Mesodermal cell (in vitro differentiated cells): ENCODE data around the gene FMN1.
A peak's percentile ranks its signal among the peaks of the same experiment; 100 is the strongest.

Experiments
- H3K27ac ChIP-seq: 2 replicates; pipeline ENCODE4 v1.7.0; 2013; ENCODE audit warnings: mild to moderate bottlenecking, low read depth, low read length, moderate library complexity; ENCODE audit not compliant: severe bottlenecking
- H3K36me3 ChIP-seq: 2 replicates; pipeline ENCODE4 v1.7.1; 2013; ENCODE audit warnings: mild to moderate bottlenecking, low read length, moderate library complexity; ENCODE audit not compliant: control insufficient read depth, insufficient read depth
- H3K4me1 ChIP-seq: one replicate; pipeline ENCODE4 v1.7.1; 2013; ENCODE audit warnings: mild to moderate bottlenecking, low read length; ENCODE audit not compliant: insufficient read depth, control insufficient read depth, poor library complexity, severe bottlenecking
- H3K4me3 ChIP-seq: 2 replicates; pipeline ENCODE4 v1.7.0; 2013; ENCODE audit warnings: low read length, control low read depth, mild to moderate bottlenecking; ENCODE audit not compliant: insufficient read depth, poor library complexity, severe bottlenecking; ENCODE audit errors: extremely low read depth
- H3K9me3 ChIP-seq: 2 replicates; pipeline ENCODE4 v1.7.1; 2013; ENCODE audit warnings: mild to moderate bottlenecking, low read length, moderate library complexity; ENCODE audit not compliant: control insufficient read depth
- WGBS, 2 experiments: methylation state at CpG; one replicate each; pipeline ENCODE4 v1.1.5; 2013; ENCODE audit warnings: missing lambda C conversion rate in 2 of 2; ENCODE audit not compliant: insufficient coverage in 2 of 2; 5-methylcytosine and 5-hydroxymethylcytosine counted together

The FMN1 gene

DNA sequence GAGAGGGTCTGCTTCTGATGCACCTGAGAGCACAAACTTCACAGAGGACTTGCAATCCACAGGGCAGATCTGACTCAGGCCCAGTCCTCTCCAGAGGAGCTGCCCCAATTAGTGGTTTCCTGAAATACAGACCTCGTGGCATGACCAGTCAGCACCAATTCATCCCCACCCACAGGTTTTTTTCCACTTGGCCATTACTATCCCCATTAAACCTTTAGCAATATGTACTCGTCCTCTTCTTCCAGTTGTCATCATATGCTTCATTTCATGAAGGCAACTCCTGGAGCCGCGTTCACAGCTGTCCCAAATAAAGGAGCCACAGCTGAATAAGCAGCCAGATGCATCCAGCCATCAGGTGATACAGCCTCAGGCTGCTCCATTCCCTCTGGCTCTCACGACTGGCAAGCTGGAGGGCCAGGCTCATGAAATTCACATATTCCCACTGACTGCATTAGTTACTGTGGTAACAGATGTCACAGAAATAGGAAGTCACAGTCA lies 163.1 kb downstream of the FMN1 start:
- WGBS, 2 experiments: 74 to 94% methylated on average over 4 to 5 of the region's 5 CpGs
- no peaks in the 10 kb centered on the region for H3K4me1 ChIP-seq
- H3K9me3 ChIP-seq: no peaks in the 10 kb centered on the region
- no peak overlapping the region for H3K4me3 ChIP-seq
- H3K27ac ChIP-seq: no peak overlapping the region
- no peaks in the 10 kb centered on the region for H3K36me3 ChIP-seq

- 90 to 100% methylated on average over 2 of the region's 5 CpGs for WGBS, 2 experiments
- no peak overlapping the region for H3K27ac ChIP-seq
- no peaks in the 10 kb centered on the region for H3K4me1 ChIP-seq
- H3K9me3 ChIP-seq: no peaks in the 10 kb centered on the region
- no peak overlapping the region for H3K4me3 ChIP-seq
- H3K36me3 ChIP-seq: no peaks in the 10 kb centered on the region
These were observed 164.2 kb downstream of the FMN1 start for GRCh38 chr15:33030315-33030714.

DNA sequence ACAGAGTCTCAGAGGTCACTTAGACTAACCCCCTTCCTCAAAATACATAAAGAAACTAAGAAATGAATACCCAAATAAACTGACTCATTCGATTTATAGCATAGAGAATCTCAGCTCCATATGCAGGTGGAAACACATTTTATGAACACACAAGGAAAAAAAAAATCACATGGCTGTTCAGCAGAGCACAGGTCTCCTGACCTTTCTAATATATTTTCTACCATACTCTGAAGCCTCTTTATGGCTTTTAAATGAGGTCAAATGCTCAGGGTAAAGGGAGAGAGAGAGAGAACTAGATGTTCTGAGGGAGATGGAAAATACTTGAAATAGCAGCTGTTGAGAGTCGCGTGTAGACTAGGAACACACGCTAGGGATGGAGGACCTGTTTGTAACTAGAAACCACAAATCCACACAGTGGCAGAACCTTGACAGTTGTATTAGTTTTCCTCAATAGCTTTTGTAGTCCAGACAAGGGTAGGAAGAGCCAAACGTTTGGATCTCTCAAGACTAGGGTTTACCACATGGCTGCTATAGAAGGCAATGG lies 165.3 kb downstream of the FMN1 start:
- H3K36me3 ChIP-seq: no peaks in the 10 kb centered on the region
- no peaks in the 10 kb centered on the region for H3K4me1 ChIP-seq
- H3K27ac ChIP-seq: no peak overlapping the region
- H3K9me3 ChIP-seq: no peaks in the 10 kb centered on the region
- H3K4me3 ChIP-seq: no peak overlapping the region
- WGBS, 2 experiments: 88 to 93% methylated on average over 5 of the region's 5 CpGs

GRCh38 chr15:33028495-33028894 lies 166.0 kb downstream of the FMN1 start:
- H3K4me1 ChIP-seq: no peaks in the 10 kb centered on the region
- H3K27ac ChIP-seq: no peak overlapping the region
- no peaks in the 10 kb centered on the region for H3K36me3 ChIP-seq
- 91 to 100% methylated on average over 2 of the region's 4 CpGs for WGBS, 2 experiments
- no peak overlapping the region for H3K4me3 ChIP-seq
- no peaks in the 10 kb centered on the region for H3K9me3 ChIP-seq

- H3K36me3 ChIP-seq: no peaks in the 10 kb centered on the region
- H3K27ac ChIP-seq: no peak overlapping the region
- H3K9me3 ChIP-seq: no peaks in the 10 kb centered on the region
- 90 to 100% methylated on average over 1 to 3 of the region's 7 CpGs for WGBS, 2 experiments
- no peaks in the 10 kb centered on the region for H3K4me1 ChIP-seq
- H3K4me3 ChIP-seq: no peak overlapping the region
These were observed 167.0 kb downstream of the FMN1 start for GRCh38 chr15:33027306-33028035.

DNA sequence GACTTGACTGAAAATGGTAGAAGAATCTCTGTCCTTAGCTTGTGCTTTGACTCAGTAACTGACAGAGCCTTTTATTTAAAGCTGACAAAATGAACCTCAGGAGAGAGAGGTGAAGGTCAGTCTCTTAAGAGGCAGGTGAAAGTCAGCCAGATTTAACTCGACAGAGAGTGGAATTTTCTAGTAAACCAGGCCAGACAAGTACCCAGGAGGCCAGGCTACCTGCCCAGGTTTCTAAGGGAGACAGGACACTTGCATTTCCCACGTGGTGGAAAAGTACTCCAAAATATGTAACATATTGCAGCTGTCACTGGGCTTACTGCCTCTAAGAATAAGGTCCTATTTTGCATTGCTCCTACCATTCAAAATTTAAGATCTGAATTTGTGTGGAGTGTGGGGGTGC lies 167.9 kb downstream of the FMN1 start:
- Histone ChIP-seq H3K4me3 (no peak overlapping the region), H3K36me3 (no peaks in the 10 kb centered on the region), H3K27ac (no peak overlapping the region), H3K9me3 (no peaks in the 10 kb centered on the region), H3K4me1 (no peaks in the 10 kb centered on the region)
- 65 to 75% methylated on average over 1 to 2 of the region's 2 CpGs for WGBS, 2 experiments

DNA sequence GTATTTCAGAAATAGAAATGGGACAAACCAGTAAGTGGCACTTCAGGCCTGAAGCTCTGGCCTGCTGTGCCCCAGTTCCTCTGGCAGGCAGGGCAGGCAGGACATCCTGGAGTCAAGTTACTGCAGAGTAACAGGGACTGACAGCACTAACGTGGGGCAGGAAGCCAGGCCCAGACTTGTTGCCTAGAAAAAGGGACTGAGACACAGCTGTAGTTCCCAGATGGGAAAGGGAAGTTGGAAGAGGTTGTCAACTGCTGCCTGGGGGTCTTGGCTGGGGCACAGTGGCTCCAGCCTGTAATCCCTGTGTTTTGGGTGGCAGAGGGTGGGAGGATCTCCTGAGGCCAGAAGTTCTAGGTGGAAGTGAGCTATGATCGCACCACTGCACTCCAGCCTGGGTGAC lies 171.9 kb downstream of the FMN1 start:
- Histone ChIP-seq H3K27ac (peak overlapping the region; percentile 77), H3K4me3 (no peak overlapping the region), H3K4me1 (no peaks in the 10 kb centered on the region), H3K9me3 (no peaks in the 10 kb centered on the region), H3K36me3 (no peaks in the 10 kb centered on the region)
- WGBS, 2 experiments: 0% methylated on average over 1 of the region's 2 CpGs

- no peaks in the 10 kb centered on the region for H3K9me3 ChIP-seq
- peak overlapping the region; percentile 77 for H3K27ac ChIP-seq
- no peaks in the 10 kb centered on the region for H3K36me3 ChIP-seq
- no peaks in the 10 kb centered on the region for H3K4me1 ChIP-seq
- WGBS, 2 experiments: 51 to 71% methylated on average over 2 of the region's 4 CpGs
- H3K4me3 ChIP-seq: no peak overlapping the region
These were observed 172.6 kb downstream of the FMN1 start for GRCh38 chr15:33021806-33022389.

DNA sequence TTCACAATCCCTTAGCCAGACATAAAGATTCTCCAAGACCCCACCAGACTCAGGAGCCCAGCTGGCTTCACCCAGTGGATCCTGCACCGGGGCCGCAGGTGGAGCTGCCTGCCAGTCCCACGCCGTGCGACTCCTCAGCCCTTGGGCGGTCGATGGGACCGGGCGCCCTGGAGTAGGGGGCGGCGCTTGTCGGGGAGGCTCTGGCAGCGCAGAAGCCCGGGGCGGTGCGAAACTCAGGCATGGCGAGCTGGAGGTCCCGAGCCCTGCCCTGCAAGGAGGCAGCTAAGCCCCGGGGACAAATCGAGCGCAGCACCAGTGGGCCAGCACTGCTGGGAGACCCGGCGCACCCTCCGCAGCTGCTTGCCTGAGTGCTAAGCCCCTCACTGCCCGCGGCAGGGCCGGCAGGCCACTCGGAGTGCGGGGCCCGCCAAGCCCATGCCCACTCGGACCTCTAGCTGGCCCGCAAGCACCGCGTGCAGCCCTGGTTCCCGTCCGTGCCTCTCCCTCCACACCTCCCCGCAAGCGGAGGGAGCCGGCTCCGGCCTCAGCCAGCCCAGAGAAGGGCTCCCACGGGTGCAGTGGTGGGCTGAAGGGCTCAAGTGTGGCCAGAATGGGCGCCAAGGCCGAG lies 175.0 kb downstream of the FMN1 start:
- H3K4me1 ChIP-seq: no peaks in the 10 kb centered on the region
- H3K9me3 ChIP-seq: no peaks in the 10 kb centered on the region
- WGBS, 2 experiments: 92 to 94% methylated on average over 34 to 40 of the region's 43 CpGs

DNA sequence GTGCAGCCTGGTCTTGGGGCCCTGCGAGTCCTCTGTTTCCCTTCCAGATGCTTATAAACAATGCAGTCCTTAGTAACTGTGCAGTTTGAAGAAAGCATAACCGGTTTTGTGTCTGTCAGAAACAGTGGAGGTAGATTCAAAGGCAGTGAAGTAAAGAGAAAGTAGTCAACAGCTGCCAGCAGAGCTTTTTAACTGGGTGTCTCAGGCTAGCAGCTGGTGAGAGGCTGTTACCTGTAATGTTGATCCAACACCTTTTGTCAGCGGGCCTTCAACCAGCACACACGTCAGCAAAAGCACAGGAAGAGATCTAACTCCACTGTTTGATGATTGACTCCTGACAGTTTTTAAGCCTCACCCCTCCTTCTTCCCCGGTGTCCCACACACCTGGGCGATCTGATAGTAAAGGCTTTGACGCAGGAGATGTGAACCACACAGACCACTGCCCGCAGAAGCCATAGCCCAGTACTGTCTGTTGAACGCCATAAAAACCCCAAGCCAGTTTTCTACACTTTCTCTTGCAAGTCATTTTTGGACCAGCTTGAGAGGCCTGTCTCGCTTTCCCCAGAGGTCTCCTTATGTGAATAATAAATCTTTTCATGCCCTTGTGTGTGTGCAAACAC lies 178.0 kb downstream of the FMN1 start:
- no peaks in the 10 kb centered on the region for H3K36me3 ChIP-seq
- H3K9me3 ChIP-seq: no peaks in the 10 kb centered on the region
- H3K4me1 ChIP-seq: no peaks in the 10 kb centered on the region
- no peak overlapping the region for H3K27ac ChIP-seq
- 87 to 90% methylated on average over 7 to 8 of the region's 10 CpGs for WGBS, 2 experiments
- H3K4me3 ChIP-seq: no peak overlapping the region

More for the DNA sequence above, 175.0 kb downstream of the FMN1 start:
- Histone ChIP-seq H3K4me3 (no peak overlapping the region), H3K27ac (no peak overlapping the region), H3K36me3 (no peaks in the 10 kb centered on the region)
